GM18498 (cell line): Measurements from ENCODE around the gene DYNC2H1.

Source experiments
- ATAC-seq: cut with Tn5 transposase; IDR thresholded peaks from one replicate; pipeline ENCODE4 v1.9.1; 2021; ENCODE audit warnings: mild to moderate bottlenecking, moderate library complexity; ENCODE audit not compliant: unreplicated experiment

DYNC2H1 gene, protein sequence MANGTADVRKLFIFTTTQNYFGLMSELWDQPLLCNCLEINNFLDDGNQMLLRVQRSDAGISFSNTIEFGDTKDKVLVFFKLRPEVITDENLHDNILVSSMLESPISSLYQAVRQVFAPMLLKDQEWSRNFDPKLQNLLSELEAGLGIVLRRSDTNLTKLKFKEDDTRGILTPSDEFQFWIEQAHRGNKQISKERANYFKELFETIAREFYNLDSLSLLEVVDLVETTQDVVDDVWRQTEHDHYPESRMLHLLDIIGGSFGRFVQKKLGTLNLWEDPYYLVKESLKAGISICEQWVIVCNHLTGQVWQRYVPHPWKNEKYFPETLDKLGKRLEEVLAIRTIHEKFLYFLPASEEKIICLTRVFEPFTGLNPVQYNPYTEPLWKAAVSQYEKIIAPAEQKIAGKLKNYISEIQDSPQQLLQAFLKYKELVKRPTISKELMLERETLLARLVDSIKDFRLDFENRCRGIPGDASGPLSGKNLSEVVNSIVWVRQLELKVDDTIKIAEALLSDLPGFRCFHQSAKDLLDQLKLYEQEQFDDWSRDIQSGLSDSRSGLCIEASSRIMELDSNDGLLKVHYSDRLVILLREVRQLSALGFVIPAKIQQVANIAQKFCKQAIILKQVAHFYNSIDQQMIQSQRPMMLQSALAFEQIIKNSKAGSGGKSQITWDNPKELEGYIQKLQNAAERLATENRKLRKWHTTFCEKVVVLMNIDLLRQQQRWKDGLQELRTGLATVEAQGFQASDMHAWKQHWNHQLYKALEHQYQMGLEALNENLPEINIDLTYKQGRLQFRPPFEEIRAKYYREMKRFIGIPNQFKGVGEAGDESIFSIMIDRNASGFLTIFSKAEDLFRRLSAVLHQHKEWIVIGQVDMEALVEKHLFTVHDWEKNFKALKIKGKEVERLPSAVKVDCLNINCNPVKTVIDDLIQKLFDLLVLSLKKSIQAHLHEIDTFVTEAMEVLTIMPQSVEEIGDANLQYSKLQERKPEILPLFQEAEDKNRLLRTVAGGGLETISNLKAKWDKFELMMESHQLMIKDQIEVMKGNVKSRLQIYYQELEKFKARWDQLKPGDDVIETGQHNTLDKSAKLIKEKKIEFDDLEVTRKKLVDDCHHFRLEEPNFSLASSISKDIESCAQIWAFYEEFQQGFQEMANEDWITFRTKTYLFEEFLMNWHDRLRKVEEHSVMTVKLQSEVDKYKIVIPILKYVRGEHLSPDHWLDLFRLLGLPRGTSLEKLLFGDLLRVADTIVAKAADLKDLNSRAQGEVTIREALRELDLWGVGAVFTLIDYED (N-terminal part only)

DNA sequence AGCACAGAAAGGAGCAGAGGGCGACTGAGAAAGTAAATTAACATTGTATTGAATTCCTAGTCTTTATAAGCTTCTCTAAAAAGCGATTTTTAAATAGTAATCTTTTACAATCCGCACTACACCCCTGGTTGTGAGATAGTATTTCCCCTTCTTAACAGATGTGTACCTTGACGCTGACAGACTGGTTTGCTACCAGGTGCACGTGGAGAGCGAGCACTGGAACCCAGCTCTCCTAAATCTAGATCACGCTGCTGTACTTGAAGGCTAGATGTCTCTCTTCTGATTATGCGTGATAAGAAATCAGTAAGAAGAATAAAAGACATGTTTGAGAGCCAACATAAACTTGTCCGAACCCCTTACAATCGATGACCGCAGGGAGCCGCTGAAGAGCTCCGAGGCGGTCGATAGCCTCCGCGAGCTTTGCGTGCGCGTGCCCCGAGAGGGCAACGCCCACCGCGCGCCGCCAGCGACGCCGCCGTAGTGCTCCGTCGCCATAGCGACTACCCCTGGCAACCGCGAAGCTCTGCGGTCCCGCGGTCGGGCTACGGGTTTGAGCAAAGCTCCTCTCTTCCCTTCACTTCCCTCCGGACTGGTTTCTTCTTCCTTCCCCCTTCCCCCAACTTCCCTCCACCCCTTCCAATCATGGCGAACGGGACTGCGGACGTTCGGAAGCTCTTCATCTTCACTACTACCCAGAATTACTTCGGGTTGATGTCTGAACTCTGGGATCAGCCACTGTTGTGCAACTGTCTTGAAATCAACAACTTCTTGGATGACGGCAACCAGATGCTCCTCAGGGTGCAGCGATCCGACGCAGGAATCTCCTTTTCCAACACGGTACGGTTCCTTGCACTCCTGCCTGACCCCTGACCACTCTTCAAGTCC lies at the start of gene DYNC2H1:
Gene DYNC2H1, plus strand, starts transcription at position 494 of the 885 bp plus-strand sequence. Its CDS starts 149 bp downstream, at position 643.
- peak; percentile 100 for ATAC-seq

DNA sequence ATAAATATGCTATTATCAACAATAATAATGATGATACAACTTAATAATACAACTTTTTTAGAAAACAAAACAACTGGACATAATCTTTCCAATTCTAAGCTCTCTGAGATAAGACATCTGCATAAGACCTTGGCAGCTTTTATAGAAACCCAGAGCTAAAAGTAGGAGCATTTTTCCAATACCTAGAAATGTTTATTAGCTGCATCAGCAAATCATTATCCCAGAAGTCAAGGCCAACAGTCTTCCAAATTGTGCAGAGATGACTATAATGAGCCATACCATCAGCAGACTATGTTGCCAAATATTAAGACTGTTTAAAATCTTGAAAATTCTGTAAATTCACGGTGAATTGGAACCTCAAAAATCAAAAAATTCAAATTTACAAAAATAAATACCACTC lies 47.6 kb upstream of the DYNC2H1 start:
- ATAC-seq = no peak

DNA sequence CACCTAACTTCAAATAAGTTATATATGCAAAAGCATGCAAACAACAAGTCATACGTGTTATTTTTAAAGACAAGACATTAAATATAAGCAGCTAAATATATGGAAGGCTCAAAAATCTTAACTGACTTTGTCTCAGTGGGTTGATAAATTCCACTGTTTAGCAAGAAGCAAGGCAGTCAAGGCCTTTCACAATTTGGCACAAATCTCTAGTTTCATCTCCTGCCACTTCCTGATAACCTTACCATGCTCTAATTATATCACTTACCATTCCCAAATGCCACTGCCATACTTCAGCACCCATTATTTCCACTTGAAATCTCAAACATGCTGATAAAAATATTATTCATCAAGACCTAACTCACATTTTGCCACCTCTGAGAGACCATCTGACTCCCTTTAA lies 42.1 kb upstream of the DYNC2H1 start:
- ATAC-seq = no peak

DNA sequence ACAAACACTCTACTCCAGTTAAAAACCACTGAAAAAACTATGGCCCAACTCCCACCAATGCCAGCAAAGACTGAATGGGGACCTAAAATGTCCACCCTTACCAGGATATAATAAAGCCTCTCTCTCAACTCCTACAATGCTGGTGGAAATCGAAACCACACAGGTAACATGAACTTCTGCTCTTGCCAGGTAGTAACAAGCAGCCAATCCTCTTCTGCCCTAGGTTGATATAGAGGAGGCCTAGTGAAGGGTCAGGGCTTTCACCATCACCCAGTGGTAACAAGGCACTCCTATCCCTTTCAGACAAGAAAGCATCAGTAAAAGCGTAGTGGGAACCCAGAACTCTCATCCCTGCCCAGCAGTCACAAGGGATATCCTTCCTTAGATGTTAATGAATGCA lies 39.9 kb upstream of the DYNC2H1 start:
- no peak for ATAC-seq

DNA sequence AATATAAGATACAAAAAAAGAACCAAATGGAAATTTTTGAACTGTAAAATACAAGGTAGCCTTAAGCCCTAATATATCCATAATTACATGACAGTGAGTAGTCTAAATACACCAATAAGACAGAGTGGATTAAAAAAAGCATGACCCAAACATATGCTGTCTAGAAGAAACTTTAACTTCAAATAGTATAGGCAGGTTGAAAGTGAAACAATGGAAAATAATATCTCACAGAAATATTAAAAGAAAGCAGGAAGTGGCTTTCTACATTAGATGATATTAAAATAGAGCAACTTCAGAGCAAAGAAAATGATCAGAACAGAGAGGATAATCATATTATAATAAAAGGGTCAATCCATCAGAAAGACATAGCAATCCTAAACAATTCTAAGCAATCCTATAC lies 39.1 kb upstream of the DYNC2H1 start:
- ATAC-seq = no peak

DNA sequence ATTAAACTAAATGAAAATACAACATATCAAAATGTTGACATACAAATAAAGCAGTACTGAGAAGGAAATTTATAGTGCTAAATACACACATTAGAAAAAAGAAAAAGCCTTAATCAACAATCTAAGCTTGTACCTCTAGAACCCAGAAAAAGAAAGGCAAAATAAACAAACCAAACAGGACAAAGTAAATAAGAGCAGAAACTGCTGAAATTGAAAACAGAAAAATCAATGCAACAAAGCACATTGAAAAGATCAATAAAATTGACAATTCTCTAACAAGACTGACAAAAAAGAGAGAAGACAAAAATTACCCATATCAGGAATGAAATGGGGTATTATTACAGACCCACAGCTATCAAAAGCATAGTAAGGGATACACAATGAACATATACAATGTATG lies 38.2 kb upstream of the DYNC2H1 start:
- ATAC-seq = no peak

DNA sequence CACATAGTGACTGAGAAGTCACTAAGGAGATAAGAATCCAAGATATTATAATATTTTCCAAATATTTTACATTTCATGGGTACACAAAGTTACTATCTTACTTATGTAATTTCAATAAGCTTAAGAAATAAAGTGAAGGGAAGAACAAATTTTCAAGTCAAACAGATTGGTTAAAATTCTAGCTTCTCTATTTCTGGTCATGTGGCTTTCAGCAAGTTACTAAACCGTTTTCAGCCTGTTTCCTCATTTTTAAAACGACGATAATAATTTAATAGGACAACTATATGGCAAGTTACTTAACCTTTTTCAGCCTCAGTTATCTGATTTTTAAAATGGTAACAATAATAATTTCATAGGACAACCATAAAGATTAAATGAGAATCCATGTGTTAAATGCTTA lies 32.9 kb upstream of the DYNC2H1 start:
- ATAC-seq = no peak

DNA sequence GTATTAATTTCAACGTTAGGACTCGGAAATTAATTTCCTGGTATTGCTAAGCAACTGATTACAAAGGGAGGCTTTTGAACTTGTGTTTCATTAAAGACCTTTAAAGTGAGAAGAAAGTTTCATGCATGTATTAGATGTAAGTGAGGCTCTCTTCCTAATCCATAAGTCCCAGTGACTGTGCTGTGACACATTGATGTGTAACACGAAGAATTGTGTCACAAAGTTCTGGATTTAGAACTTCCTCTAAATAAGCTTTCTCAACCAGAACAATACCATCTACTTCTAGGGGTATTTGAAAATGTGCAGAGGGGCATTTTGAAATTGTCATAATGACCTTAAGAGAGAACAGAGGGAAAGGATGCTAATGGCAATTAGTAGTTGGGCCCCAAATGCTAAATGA lies 31.7 kb upstream of the DYNC2H1 start:
- ATAC-seq = no peak

DNA sequence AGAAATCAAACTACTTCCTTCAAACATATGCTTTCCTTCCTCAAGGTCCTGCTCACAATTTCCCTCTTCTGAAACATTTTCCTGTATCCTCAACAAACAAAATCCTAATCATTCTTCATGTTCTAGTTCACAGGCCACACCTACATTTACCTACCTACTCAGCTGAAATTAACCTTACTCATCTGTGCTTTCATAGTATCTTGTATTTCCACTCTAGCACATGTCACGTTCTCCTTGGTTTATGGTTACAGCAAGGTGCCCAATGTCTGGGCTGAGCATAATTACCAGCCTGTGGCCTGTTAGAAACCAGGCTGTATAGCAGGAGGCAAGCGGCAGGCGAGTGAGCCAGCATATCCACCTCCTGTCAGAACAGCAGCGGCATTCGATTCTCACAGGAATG lies 30.5 kb upstream of the DYNC2H1 start:
- ATAC-seq = no peak

DNA sequence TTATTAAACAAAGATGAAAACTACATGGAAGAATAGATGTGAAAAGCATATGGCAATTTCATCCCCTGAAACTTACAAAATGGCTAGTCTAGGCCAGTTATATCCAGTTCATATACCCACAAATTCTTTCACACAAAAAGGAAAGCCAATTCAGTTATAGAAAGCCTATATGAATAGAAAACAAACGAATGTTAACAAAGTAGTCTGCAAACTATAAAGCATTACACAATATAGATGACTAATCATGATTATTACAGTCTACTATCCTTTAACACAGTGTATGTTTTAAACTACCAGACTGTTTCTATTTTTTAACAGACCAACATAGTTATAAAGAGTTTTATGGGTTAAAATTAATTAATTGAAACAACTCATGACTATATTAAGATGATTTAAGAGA lies 29.4 kb upstream of the DYNC2H1 start:
- ATAC-seq = no peak

DNA sequence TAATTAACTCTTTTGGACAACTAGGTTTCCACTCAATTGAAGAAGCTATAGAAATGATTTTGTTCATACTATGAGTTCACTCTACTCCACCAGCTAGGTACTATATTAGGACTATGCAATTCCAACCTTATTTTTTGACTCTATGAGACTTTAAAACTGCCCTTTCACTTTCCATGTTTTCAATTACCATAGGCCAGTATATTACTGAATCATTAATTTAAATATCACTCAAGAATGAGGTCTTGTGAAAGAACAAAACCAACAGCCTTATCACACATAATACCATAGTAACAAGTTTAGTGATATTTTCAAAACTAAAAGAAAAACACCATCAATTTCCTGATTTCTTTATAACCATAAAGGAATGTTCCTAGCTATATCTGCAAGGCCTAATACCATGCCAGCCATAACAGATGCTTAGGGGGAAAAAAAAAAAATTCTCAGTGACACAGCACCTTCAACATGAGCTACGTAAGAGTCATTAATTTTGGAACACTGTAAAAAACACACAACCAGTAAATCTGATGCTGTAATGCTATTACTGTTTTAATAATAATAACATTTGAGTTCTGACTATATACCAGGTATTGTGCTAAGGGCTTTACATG lies 23.4 kb upstream of the DYNC2H1 start:
- ATAC-seq = no peak

DNA sequence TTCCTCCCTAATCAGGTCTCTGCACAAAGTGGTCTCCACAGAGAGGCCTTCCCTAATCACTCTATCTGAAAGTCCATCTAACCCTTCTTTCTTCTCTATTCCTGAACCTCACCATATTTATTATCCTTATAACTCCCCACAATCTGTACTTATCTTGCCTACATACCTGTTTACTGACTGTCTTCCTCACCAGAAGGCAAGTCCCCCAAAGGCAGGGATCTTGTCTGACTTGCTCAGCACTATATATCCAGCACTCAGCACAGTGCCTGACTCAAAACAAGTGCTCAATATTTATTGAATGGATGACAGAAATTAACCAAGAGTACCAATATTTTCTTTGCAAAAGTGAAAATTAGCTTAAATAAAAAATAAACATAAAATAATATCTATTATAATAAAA lies 22.8 kb upstream of the DYNC2H1 start:
- ATAC-seq = no peak

DNA sequence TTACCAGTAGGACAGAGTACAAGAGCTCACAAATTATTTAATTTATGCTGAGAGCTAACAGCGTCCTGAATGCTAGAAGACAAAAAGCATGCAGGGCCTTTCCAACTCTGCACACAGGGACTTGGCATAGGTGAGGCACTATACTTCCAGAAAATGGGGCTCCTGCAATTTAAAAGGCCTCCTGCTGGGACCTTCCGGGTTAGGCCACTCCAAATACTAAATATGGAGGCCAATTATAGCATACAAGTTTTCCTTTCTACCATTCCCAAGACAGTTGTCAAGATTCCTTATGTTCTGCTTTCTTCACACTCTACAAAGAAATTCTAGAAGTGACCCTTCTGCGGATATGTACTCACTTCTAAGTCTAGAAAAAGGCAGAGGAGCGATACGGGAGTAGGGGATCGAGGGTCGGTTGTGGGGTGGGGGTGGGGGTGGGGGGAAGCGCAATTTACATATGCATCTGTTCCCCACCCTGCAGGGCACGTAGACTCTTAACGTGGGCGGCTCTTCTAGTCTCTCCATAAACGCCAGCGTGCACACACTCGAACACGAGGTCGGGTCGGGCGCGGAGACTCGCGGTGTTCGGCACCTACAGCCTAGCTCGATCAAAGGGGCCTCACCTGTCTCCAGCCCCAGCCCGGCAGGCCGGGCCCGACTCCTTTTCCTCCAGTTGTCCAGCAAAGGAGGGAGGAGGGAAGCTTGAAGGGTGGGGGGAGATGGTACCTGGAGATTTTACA lies 18.0 kb upstream of the DYNC2H1 start:
- ATAC-seq = peak; percentile 48

DNA sequence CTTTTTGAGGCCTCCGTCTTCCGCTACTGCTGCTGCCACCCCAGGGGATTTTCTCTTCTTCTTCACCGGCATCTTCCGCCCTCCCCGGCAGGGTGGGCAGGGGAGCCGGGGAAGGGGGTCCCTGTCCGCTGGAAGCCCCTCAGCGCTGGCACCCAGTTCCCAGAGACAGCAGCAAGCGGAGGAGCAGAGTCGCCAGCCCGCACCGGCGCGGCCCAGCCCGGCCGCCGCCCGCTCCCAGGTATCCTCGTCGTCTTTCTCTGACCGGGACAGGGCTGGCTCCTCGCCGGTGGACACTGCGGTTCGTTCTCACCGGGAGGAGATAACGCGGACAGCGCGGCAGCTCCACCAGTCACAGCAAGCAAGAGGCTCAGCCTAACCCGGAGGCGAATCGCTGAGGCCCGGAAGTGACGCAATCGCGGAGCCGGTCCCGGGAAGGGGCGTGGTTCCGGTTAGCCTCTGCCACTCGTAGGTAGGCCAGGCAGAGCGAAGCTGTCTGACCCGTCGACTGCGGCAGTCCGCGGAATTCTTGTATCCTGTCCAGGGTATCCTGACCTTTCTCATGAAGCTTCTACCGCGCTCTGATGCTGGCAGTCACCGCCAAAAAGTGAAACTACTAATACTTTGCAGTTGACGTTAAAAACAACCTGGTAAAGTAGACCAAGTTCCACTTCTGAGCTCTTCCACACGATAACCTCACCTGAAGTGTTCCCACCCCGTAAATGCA lies 17.3 kb upstream of the DYNC2H1 start, which contains the start of gene DCUN1D5:
Gene DCUN1D5, minus strand, starts transcription at position 360 of the 724 bp plus-strand sequence. Its CDS starts 288 bp downstream, at position 72.
- peak; percentile 100 for ATAC-seq

DNA sequence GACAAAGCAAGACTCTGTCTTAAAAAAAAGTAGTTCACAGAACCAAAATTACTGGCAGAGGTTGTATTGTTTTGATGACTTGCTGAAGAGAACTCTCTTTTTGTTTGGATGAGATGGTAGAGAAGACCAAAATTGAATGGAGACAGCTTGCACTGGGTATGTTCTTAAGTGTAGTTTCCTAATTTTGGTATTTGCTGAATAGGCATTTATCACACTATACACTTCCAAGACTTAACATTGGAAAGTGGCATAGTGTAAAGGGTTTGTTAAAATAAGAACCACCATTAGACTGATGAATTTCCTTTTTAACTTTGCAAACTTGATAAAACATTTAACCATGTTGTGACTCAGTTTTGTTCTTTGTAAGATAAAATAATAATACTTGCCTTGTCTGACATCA lies 11.9 kb upstream of the DYNC2H1 start:
- no peak for ATAC-seq

DNA sequence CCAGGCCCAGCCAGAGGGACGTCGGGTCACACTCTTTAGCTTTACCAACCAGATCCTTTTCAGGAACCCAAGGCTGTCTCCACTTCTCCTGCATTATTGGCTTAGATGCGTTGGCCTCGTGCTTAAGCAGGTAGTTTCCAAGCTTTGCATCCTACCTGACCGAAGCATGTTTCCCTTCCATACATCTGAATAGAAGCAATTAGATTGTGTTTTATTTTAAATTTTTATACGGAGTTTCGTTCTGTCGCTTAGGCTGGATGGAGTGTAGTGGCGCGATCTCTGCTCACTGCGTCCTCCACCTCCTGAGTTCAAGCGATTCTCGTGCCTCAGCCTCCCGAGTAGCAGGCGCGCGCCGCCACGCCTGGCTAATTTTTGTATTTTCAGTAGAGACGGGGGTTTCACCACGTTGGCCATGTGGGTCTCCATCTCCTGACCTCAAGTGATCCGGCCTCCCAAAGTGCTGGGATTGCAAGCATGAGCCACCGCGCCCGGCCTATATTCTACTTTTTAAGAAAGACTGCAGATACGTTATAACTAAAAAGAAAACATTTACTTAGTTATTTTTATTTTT lies 677 bp downstream of the DYNC2H1 start:
- ATAC-seq = no peak

DNA sequence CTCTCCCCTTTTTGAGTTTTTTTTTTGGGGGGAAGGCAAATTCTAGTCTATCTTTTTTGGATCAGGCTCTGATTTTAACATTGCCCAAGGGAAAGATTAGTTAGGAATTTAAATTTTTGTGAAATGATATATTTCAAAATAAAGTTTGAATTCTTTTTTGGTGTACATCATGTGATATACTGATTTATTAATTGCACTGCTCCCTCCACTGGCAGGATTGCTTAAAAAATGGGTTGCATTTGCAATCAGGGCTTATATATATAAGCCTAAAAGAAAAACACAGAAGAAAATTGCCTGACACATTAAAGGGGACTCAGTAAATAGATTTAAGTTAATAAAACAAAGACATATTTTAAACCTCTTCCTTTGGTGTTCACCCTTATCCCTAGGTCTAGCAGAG lies 1.2 kb downstream of the DYNC2H1 start:
- no peak for ATAC-seq

DNA sequence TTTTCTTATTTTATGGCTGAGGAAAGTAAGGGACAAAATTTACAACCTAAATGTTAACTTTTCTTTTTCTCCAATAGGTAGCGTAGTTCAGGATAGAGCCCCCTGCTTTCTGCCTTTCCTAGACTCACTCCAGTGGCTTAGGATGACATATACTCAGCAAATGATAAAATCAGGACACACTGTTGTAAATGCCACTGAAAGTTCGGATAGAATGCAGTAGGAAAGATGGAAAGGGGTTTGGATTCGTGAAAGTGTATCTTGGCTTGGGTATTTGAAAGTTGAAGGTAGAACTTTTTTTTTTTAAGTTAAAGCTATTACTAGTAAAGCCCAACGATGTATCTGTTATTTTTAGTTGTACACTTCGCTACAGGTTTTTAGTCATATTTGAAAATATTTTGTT lies 2.2 kb downstream of the DYNC2H1 start:
- ATAC-seq = no peak
